ENCODE results near the gene NR5A2. TPM values are rescaled to one million over a fixed set of nuclear protein-coding genes. Genes with fewer than 3 reads are reported as not detected.

The NR5A2 gene
- total and polyA plus RNA-seq, 10 of the 15 experiments (the other 5 are each of a cell fraction or from before 2014, with no cell fraction given): 0.02 to 0.60 (median 0.15) TPM; not detected in 1

DNA sequence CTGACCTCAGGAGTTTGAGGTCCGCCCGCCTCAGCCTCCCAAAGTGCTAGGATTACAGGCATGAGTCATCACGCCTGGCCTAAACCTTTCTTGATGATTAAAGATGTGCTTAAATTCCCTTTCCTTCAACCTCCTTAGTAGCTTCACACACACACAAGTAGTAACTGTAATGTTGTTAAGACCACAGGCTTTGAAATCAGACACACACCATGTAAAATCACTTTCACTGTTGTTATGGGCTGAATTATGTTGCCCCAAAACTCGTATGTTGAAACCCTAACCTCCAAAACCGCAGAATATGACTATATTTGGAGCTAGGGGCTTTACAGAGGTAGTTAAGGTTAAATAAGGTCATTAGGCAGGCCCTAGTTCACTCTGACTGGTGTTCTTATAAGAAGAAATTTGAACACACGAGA, 180.2 kb downstream of the NR5A2 start (continued):
- TF ChIP-seq TBL1XR1 (IDR thresholded peaks at IDR 0.05; ENCODE audit: low read depth, low read length): peak; percentile 89; the same call in 1 of the 2 replicates
- TF ChIP-seq MYC (IDR thresholded peaks at IDR 0.05; ENCODE audit: insufficient read depth, insufficient read length, insufficient replicate concordance, low read length, severe bottlenecking): no peak
- TF ChIP-seq NR2F1 (conservative IDR thresholded peaks at IDR 0.05): peak; percentile 94
- TF ChIP-seq RCOR1 (conservative IDR thresholded peaks at IDR 0.05; ENCODE audit: low read depth, low read length): no peak
- TF ChIP-seq ATF2 (IDR thresholded peaks at IDR 0.05; ENCODE audit: low read length): peak; percentile 89
- no peak for TF ChIP-seq BMI1 (IDR thresholded peaks at IDR 0.05; ENCODE audit: borderline replicate concordance)
- peak; percentile 95 for TF ChIP-seq MEF2B (IDR thresholded peaks at IDR 0.05; ENCODE audit: partially characterized antibody, poor library complexity, severe bottlenecking)
- TF ChIP-seq POU2F2 (IDR thresholded peaks at IDR 0.05; ENCODE audit: borderline replicate concordance, low read depth, low read length): peak; percentile 46; the same call in 1 of the 3 replicates
- no peak for TF ChIP-seq FOS (IDR thresholded peaks at IDR 0.05; ENCODE audit: borderline replicate concordance, extremely low read depth, insufficient read length)
- peak; percentile 88; the same call in 1 of the 2 replicates for TF ChIP-seq MTA2 (IDR thresholded peaks at IDR 0.05; ENCODE audit: low read depth)
- peak; percentile 49; the same call in 1 of the 2 replicates for TF ChIP-seq CREB1 (IDR thresholded peaks at IDR 0.05; ENCODE audit: low read depth)
- peak; percentile 68; the same call in 1 of the 2 replicates for TF ChIP-seq TCF7 (IDR thresholded peaks at IDR 0.05; ENCODE audit: borderline replicate concordance)
- TF ChIP-seq IKZF1 (conservative IDR thresholded peaks at IDR 0.05): peak; percentile 79
- TF ChIP-seq IRF4 (IDR thresholded peaks at IDR 0.05; ENCODE audit: low read depth, low read length): no peak
- TF ChIP-seq ZBED1 (IDR thresholded peaks at IDR 0.05; ENCODE audit: borderline replicate concordance): peak; percentile 83; the same call in 1 of the 2 replicates
- TF ChIP-seq RUNX3 (IDR thresholded peaks at IDR 0.05; ENCODE audit: low read length): peak; percentile 100
- peak; percentile 53; the same call in 1 of the 2 replicates for TF ChIP-seq JUNB (IDR thresholded peaks at IDR 0.05)
- peak; percentile 68 to 82; a peak in 3 of 4 replicates for TF ChIP-seq EP300 (IDR thresholded peaks at IDR 0.05; ENCODE audit: borderline replicate concordance in 1 of 2, control insufficient read depth in 1 of 2, low read depth in 2 of 2, low read length in 2 of 2)
- TF ChIP-seq ZBTB40 (IDR thresholded peaks at IDR 0.05; ENCODE audit: borderline replicate concordance): no peak
- TF ChIP-seq, protein P1, sequence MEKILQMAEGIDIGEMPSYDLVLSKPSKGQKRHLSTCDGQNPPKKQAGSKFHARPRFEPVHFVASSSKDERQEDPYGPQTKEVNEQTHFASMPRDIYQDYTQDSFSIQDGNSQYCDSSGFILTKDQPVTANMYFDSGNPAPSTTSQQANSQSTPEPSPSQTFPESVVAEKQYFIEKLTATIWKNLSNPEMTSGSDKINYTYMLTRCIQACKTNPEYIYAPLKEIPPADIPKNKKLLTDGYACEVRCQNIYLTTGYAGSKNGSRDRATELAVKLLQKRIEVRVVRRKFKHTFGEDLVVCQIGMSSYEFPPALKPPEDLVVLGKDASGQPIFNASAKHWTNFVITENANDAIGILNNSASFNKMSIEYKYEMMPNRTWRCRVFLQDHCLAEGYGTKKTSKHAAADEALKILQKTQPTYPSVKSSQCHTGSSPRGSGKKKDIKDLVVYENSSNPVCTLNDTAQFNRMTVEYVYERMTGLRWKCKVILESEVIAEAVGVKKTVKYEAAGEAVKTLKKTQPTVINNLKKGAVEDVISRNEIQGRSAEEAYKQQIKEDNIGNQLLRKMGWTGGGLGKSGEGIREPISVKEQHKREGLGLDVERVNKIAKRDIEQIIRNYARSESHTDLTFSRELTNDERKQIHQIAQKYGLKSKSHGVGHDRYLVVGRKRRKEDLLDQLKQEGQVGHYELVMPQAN (conservative IDR thresholded peaks at IDR 0.05): no peak
- no peak for TF ChIP-seq HDAC2 (IDR thresholded peaks at IDR 0.05)
- TF ChIP-seq ZNF384 (IDR thresholded peaks at IDR 0.05; ENCODE audit: borderline replicate concordance, low read depth, low read length): no peak
- TF ChIP-seq ZNF274 (IDR thresholded peaks at IDR 0.05; ENCODE audit: insufficient read depth, insufficient read length): no peak
- peak; percentile 73; the same call in 1 of the 2 replicates for TF ChIP-seq ESRRA (IDR thresholded peaks at IDR 0.05; ENCODE audit: low read length)
- TF ChIP-seq BHLHE40 (IDR thresholded peaks at IDR 0.05; ENCODE audit: borderline replicate concordance in 1 of 2, low read depth in 2 of 2, low read length in 1 of 2): peak in 1 of 2 experiments; percentile 61; a peak in 2 of 4 replicates

Data from GM12878 (cell line).